Left ventricle myocardium inferior (tissue), 1 donor: Measurements from ENCODE around the gene MEGF11. TPM values are rescaled to one million over a fixed set of nuclear protein-coding genes. Genes with fewer than 3 reads are reported as not detected.

Source experiments
- DNase-seq: peaks from one replicate; pipeline ENCODE4 v3.0.0-alpha.2; 2020
- H3K27ac ChIP-seq: fragments of 200-600 bp; replicated peaks from 2 replicates; pipeline ENCODE4 v1.8.0; 2021
- H3K27me3 ChIP-seq: fragments of 200-600 bp; 2 replicates; pipeline ENCODE4 v1.8.0; 2021; ENCODE audit warnings: low read depth
- H3K36me3 ChIP-seq: fragments of 200-600 bp; 2 replicates; pipeline ENCODE4 v1.8.0; 2021
- H3K4me1 ChIP-seq: fragments of 200-600 bp; 2 replicates; pipeline ENCODE4 v1.8.0; 2021
- H3K4me3 ChIP-seq: fragments of 200-600 bp; 2 replicates; pipeline ENCODE4 v1.8.0; 2021; ENCODE audit warnings: mild to moderate bottlenecking, moderate library complexity
- H3K9me3 ChIP-seq: fragments of 200-600 bp; replicated peaks from 2 replicates; pipeline ENCODE4 v1.8.0; 2021
- CTCF ChIP-seq: fragments of 200-600 bp; IDR thresholded peaks from 2 replicates; pipeline ENCODE4 v1.8.0; 2021; ENCODE audit warnings: antibody characterized with exemption, mild to moderate bottlenecking, borderline replicate concordance
- intact Hi-C: fragments of 100-400 bp; cut with micrococcal nuclease; formaldehyde crosslinking; loops from one replicate; pipeline ENCODE4 v1.11.0; 2022
- total RNA-seq: library from RNA; stranded (reverse); fragmentation: NEBNext Ultra II Directional; extraction: Animal tissue kit (Norgen Biotek cat#: 25700); gene quantifications from one replicate; pipeline ENCODE4 v1.2.1, GENCODE V29; 2021
- donor health status: DM: no; HTN: yes; CAD: no; lungs with severe emphysema.

The MEGF11 gene
- total RNA-seq, 1 donor from 2014 or later = not detected

GRCh38 chr15:66066481-66066880, 187.1 kb downstream of the MEGF11 start:
- Histone ChIP-seq H3K4me1 (peaks cover 11% of the 10 kb centered on the region), H3K9me3 (peaks cover 8% of the 10 kb centered on the region), H3K27ac (no peak overlapping the region), H3K36me3 (no peaks in the 10 kb centered on the region), H3K4me3 (no peak overlapping the region), H3K27me3 (peaks cover 7% of the 10 kb centered on the region)
- DNase-seq = no peak
- no peak for TF ChIP-seq CTCF
- intact Hi-C loops = no loop called here

GRCh38 chr15:66066005-66066404, 187.5 kb downstream of the MEGF11 start:
- intact Hi-C loops = no loop called here
- H3K27me3 ChIP-seq = peaks cover 10% of the 10 kb centered on the region
- no peak for TF ChIP-seq CTCF
- no peak overlapping the region for H3K27ac ChIP-seq
- H3K4me1 ChIP-seq = peaks cover 11% of the 10 kb centered on the region
- H3K4me3 ChIP-seq = no peak overlapping the region
- H3K9me3 ChIP-seq = peaks cover 8% of the 10 kb centered on the region
- H3K36me3 ChIP-seq = no peaks in the 10 kb centered on the region
- no peak for DNase-seq

GRCh38 chr15:66065325-66065724, 188.2 kb downstream of the MEGF11 start:
- intact Hi-C loops = no loop called here
- peaks cover 11% of the 10 kb centered on the region for H3K4me1 ChIP-seq
- H3K27me3 ChIP-seq = peaks cover 15% of the 10 kb centered on the region
- no peak for TF ChIP-seq CTCF
- DNase-seq = no peak
- no peak overlapping the region for H3K4me3 ChIP-seq
- peaks cover 8% of the 10 kb centered on the region for H3K9me3 ChIP-seq
- no peak overlapping the region for H3K27ac ChIP-seq
- no peaks in the 10 kb centered on the region for H3K36me3 ChIP-seq

- intact Hi-C loops = no loop called here
Observed at GRCh38 chr15:66063147-66063546, 190.4 kb downstream of the MEGF11 start.

GRCh38 chr15:66057089-66057488, 196.5 kb downstream of the MEGF11 start:
- TF ChIP-seq CTCF = no peak
- H3K36me3 ChIP-seq = no peaks in the 10 kb centered on the region
- H3K27ac ChIP-seq = no peak overlapping the region
- H3K27me3 ChIP-seq = peaks cover 35% of the 10 kb centered on the region
- H3K4me1 ChIP-seq = no peaks in the 10 kb centered on the region
- no peak for DNase-seq
- intact Hi-C loops = no loop called here
- H3K9me3 ChIP-seq = peaks cover 2% of the 10 kb centered on the region
- no peak overlapping the region for H3K4me3 ChIP-seq

More at GRCh38 chr15:66063147-66063546, 190.4 kb downstream of the MEGF11 start:
- Histone ChIP-seq H3K36me3 (no peaks in the 10 kb centered on the region), H3K27ac (no peak overlapping the region), H3K4me3 (no peak overlapping the region), H3K9me3 (peaks cover 8% of the 10 kb centered on the region), H3K27me3 (peaks cover 36% of the 10 kb centered on the region), H3K4me1 (peaks cover 6% of the 10 kb centered on the region)
- DNase-seq = no peak
- no peak for TF ChIP-seq CTCF

- Histone ChIP-seq H3K27ac (peak overlapping the region; percentile 12), H3K9me3 (no peaks in the 10 kb centered on the region), H3K4me1 (no peaks in the 10 kb centered on the region), H3K36me3 (no peaks in the 10 kb centered on the region), H3K4me3 (no peak overlapping the region), H3K27me3 (peaks cover 32% of the 10 kb centered on the region)
- DNase-seq = peak; percentile 27
- TF ChIP-seq CTCF = no peak
- intact Hi-C loops = no loop called here
Observed at GRCh38 chr15:66053991-66054390, 199.6 kb downstream of the MEGF11 start.
